Loucy (cell line): Measurements from ENCODE around the gene KL.

Source experiments
- H2AFZ ChIP-seq: fragments of 200-600 bp; sonication (generic); 2 replicates; pipeline ENCODE4 v1.6.0; 2016; ENCODE audit warnings: antibody characterized with exemption, mild to moderate bottlenecking, low read length, moderate library complexity
- H3F3A ChIP-seq: fragments of 200-600 bp; 2 replicates; pipeline ENCODE4 v1.6.0; 2016; ENCODE audit warnings: antibody characterized with exemption, low read depth, mild to moderate bottlenecking
- H3K27me3 ChIP-seq: fragments of 200-600 bp; sonication (generic); 2 replicates; pipeline ENCODE4 v1.6.1; 2014; ENCODE audit warnings: low read length, mild to moderate bottlenecking; ENCODE audit not compliant: insufficient read depth, poor library complexity, severe bottlenecking
- H3K36me3 ChIP-seq: fragments of 200-600 bp; sonication (generic); 2 replicates; pipeline ENCODE4 v1.6.1; 2016; ENCODE audit warnings: low read length; ENCODE audit not compliant: insufficient read depth
- H3K4me1 ChIP-seq: fragments of 200-600 bp; sonication (generic); 2 replicates; pipeline ENCODE4 v1.5.1; 2014; ENCODE audit warnings: low read length, mild to moderate bottlenecking; ENCODE audit not compliant: insufficient read depth, poor library complexity, severe bottlenecking
- H3K4me2 ChIP-seq: fragments of 200-600 bp; sonication (generic); 2 replicates; pipeline ENCODE4 v1.6.0; 2014; ENCODE audit warnings: antibody characterized with exemption, low read length, low read depth, mild to moderate bottlenecking; ENCODE audit not compliant: poor library complexity, severe bottlenecking
- H3K4me3 ChIP-seq: fragments of 200-600 bp; sonication (generic); 2 replicates; pipeline ENCODE4 v1.5.1; 2014; ENCODE audit warnings: low read length, mild to moderate bottlenecking, mixed read lengths; ENCODE audit not compliant: poor library complexity, severe bottlenecking
- H3K79me2 ChIP-seq: fragments of 200-600 bp; sonication (generic); 2 replicates; pipeline ENCODE4 v1.6.1; 2014; ENCODE audit warnings: low read length; ENCODE audit not compliant: insufficient read depth
- H3K9ac ChIP-seq: fragments of 200-600 bp; sonication (generic); 2 replicates; pipeline ENCODE4 v1.6.0; 2014; ENCODE audit warnings: mild to moderate bottlenecking, low read depth, low read length, moderate library complexity; ENCODE audit not compliant: poor library complexity, severe bottlenecking
- H3K9me2 ChIP-seq: fragments of 200-600 bp; sonication (generic); replicated peaks from 2 replicates; pipeline ENCODE4 v1.6.1; 2016; ENCODE audit warnings: low read depth, low read length, mixed read lengths
- H3K9me3 ChIP-seq: fragments of 200-600 bp; sonication (generic); 2 replicates; pipeline ENCODE4 v1.6.1; 2014; ENCODE audit warnings: mild to moderate bottlenecking, antibody characterized with exemption, low read length, low read depth; ENCODE audit not compliant: insufficient read depth
- H4K20me1 ChIP-seq: fragments of 200-600 bp; sonication (generic); 2 replicates; pipeline ENCODE4 v1.6.0; 2014; ENCODE audit warnings: antibody characterized with exemption, low read length, mild to moderate bottlenecking; ENCODE audit not compliant: insufficient read depth, poor library complexity, severe bottlenecking
- CTCF ChIP-seq: fragments of 200-600 bp; sonication (generic); conservative IDR thresholded peaks from 2 replicates; pipeline ENCODE4 v1.5.1; 2014; ENCODE audit warnings: mild to moderate bottlenecking, antibody characterized with exemption, low read length
- EZH2phosphoT487 ChIP-seq: fragments of 200-600 bp; IDR thresholded peaks from 2 replicates; pipeline ENCODE4 v1.6.1; 2018; ENCODE audit warnings: antibody characterized with exemption, mild to moderate bottlenecking, moderate library complexity, borderline replicate concordance

Gene KL

GRCh38 chr13:33066329-33066728 lies 50.1 kb downstream of the KL start:
- H3K27me3 ChIP-seq: no peaks in the 10 kb centered on the region
- no peak overlapping the region for H3K4me2 ChIP-seq
- no peak overlapping the region for H2AFZ ChIP-seq

GRCh38 chr13:33069365-33069764 lies 53.1 kb downstream of the KL start:
- no peak overlapping the region for H3K4me2 ChIP-seq
- no peaks in the 10 kb centered on the region for H3K27me3 ChIP-seq
- no peak overlapping the region for H2AFZ ChIP-seq
- no peaks in the 10 kb centered on the region for H3K79me2 ChIP-seq
- H4K20me1 ChIP-seq: no peaks in the 10 kb centered on the region
- no peaks in the 10 kb centered on the region for H3K36me3 ChIP-seq
- TF ChIP-seq EZH2phosphoT487 (no peak), CTCF (peak; percentile 56)
- H3K9me2 ChIP-seq: no peaks in the 10 kb centered on the region
- H3K9ac ChIP-seq: no peak overlapping the region
- H3K4me1 ChIP-seq: no peaks in the 10 kb centered on the region
- no peak overlapping the region for H3K4me3 ChIP-seq
- no peaks in the 10 kb centered on the region for H3F3A ChIP-seq
- no peaks in the 10 kb centered on the region for H3K9me3 ChIP-seq

More at GRCh38 chr13:33066329-33066728, 50.1 kb downstream of the KL start:
- no peak overlapping the region for H3K4me3 ChIP-seq
- TF ChIP-seq CTCF (no peak), EZH2phosphoT487 (no peak)
- H3K9me3 ChIP-seq: no peaks in the 10 kb centered on the region
- H3K4me1 ChIP-seq: no peaks in the 10 kb centered on the region
- H4K20me1 ChIP-seq: no peaks in the 10 kb centered on the region
- H3K9me2 ChIP-seq: no peaks in the 10 kb centered on the region
- H3K9ac ChIP-seq: no peak overlapping the region
- H3F3A ChIP-seq: no peaks in the 10 kb centered on the region
- no peaks in the 10 kb centered on the region for H3K36me3 ChIP-seq
- no peaks in the 10 kb centered on the region for H3K79me2 ChIP-seq

GRCh38 chr13:33070713-33071112 lies 54.5 kb downstream of the KL start:
- H3K27me3 ChIP-seq: no peaks in the 10 kb centered on the region
- H3K4me3 ChIP-seq: no peak overlapping the region

More at GRCh38 chr13:33070713-33071112, 54.5 kb downstream of the KL start:
- Histone ChIP-seq H2AFZ (no peak overlapping the region), H4K20me1 (no peaks in the 10 kb centered on the region), H3K36me3 (no peaks in the 10 kb centered on the region), H3F3A (no peaks in the 10 kb centered on the region), H3K79me2 (no peaks in the 10 kb centered on the region), H3K9me2 (no peaks in the 10 kb centered on the region), H3K9me3 (no peaks in the 10 kb centered on the region), H3K9ac (no peak overlapping the region), H3K4me2 (no peak overlapping the region), H3K4me1 (no peaks in the 10 kb centered on the region)
- no peak for TF ChIP-seq EZH2phosphoT487
- TF ChIP-seq CTCF: no peak
